Endothelial cell of umbilical vein (primary cell): ENCODE data around the gene MYRFL. TPM values are rescaled to one million over a fixed set of nuclear protein-coding genes. Genes with fewer than 3 reads are reported as not detected.

Source experiments
- BruUV-seq: library from RNA; stranded (reverse); fragments of 400-500 nt; replicated peaks from 2 replicates; lab custom pipeline; 2021; lab: Mats Ljungman, UMichigan
- CTCF ChIA-PET: fragments of 300-600, 350-600 bp; sonication (Branson Sonifier 250); formaldehyde crosslinking; loops from one replicate; lab custom pipeline; 2021; ENCODE audit warnings: antibody characterized with exemption, inconsistent platforms; lab: Charles Lee
- POLR2A ChIA-PET: fragments of 300-600, 350-600 bp; sonication (Branson Sonifier 250); formaldehyde crosslinking; loops from one replicate; lab custom pipeline; 2021; ENCODE audit warnings: antibody characterized with exemption, inconsistent platforms; lab: Charles Lee
- DNase-seq: peaks from one replicate; pipeline ENCODE4 v3.0.0-alpha.2; 2011; ENCODE audit warnings: low read depth, low spot score
- FAIRE-seq: peaks from 2 replicates; lab custom pipeline; 2011; peaks lifted over from hg19 to GRCh38; lab: Jason Lieb, UNC
- H2AFZ ChIP-seq: 2 replicates; pipeline ENCODE4 v1.6.0; 2012; ENCODE audit warnings: low read depth, low read length, control low read depth, inconsistent platforms
- H3K27ac ChIP-seq: 2 replicates; pipeline ENCODE4 v1.5.1; 2011; ENCODE audit warnings: low read depth, mild to moderate bottlenecking, control low read depth, low read length, moderate library complexity; ENCODE audit not compliant: insufficient read depth
- H3K27me3 ChIP-seq, 2 experiments: 2 replicates each; pipeline versions ENCODE4 v1.6.0 to v1.6.1; 2011; ENCODE audit warnings: low read length in 2 of 2, mixed read lengths in 1 of 2; ENCODE audit not compliant: control insufficient read depth in 2 of 2, insufficient read depth in 2 of 2
- H3K36me3 ChIP-seq, 2 experiments: 2 replicates in 1 of 2; 3 replicates in 1 of 2; pipeline ENCODE4 v1.5.1; 2011; ENCODE audit warnings: low read length in 2 of 2, mild to moderate bottlenecking in 1 of 2, moderate library complexity in 1 of 2; ENCODE audit not compliant: control insufficient read depth in 2 of 2, insufficient read depth in 2 of 2; ENCODE audit errors: extremely low read depth in 1 of 2
- H3K4me1 ChIP-seq: 3 replicates; pipeline ENCODE4 v1.5.1; 2011; ENCODE audit warnings: mild to moderate bottlenecking, low read length; ENCODE audit not compliant: control insufficient read depth, insufficient read depth; ENCODE audit errors: extremely low read depth
- H3K4me2 ChIP-seq: 2 replicates; pipeline ENCODE4 v1.6.1; 2011; ENCODE audit warnings: low read length, control low read depth, mixed read lengths; ENCODE audit not compliant: insufficient read depth
- H3K4me3 ChIP-seq, 3 experiments: fragments of 200-600 bp in 1 of 3; sonication (generic), shearing (Covaris generic) in 1 of 3; replicated peaks in 1 of 3; 2 replicates each; pipeline ENCODE4 v1.5.1; 2011 to 2016; ENCODE audit warnings: control low read depth in 3 of 3, low read length in 3 of 3, mild to moderate bottlenecking in 2 of 3, inconsistent platforms in 1 of 3, low read depth in 1 of 3, moderate library complexity in 1 of 3; ENCODE audit not compliant: insufficient read depth in 1 of 3
- H3K79me2 ChIP-seq: 2 replicates; pipeline ENCODE4 v1.6.0; 2012; ENCODE audit warnings: low read length, inconsistent platforms; ENCODE audit not compliant: control insufficient read depth, insufficient read depth
- H3K9ac ChIP-seq: replicated peaks from 2 replicates; pipeline ENCODE3; 2011; ENCODE audit warnings: low read length, control low read depth; ENCODE audit not compliant: insufficient read depth; ENCODE audit errors: extremely low read depth
- H3K9me1 ChIP-seq: replicated peaks from 3 replicates; pipeline ENCODE4 v1.6.0; 2011; ENCODE audit warnings: mild to moderate bottlenecking, low read length; ENCODE audit not compliant: control insufficient read depth, insufficient read depth; ENCODE audit errors: extremely low read depth
- H3K9me3 ChIP-seq: replicated peaks from 2 replicates; pipeline ENCODE4 v1.5.1; 2012; ENCODE audit warnings: low read length, inconsistent platforms; ENCODE audit not compliant: control insufficient read depth, insufficient read depth
- H4K20me1 ChIP-seq: replicated peaks from 2 replicates; pipeline ENCODE3; 2011; ENCODE audit warnings: mild to moderate bottlenecking, low read length; ENCODE audit not compliant: control insufficient read depth, insufficient read depth; ENCODE audit errors: extremely low read depth
- EZH2 ChIP-seq: IDR thresholded peaks from 2 replicates; pipeline ENCODE4 v1.6.1; 2012; ENCODE audit warnings: borderline replicate concordance, low read depth, mild to moderate bottlenecking, moderate library complexity, low read length, inconsistent platforms; ENCODE audit not compliant: severe bottlenecking
- FOS ChIP-seq: IDR thresholded peaks from 2 replicates; pipeline ENCODE4 v1.6.1; 2011; ENCODE audit warnings: mild to moderate bottlenecking, low read length, moderate library complexity, borderline replicate concordance; ENCODE audit not compliant: insufficient read depth
- GATA2 ChIP-seq: IDR thresholded peaks from 2 replicates; pipeline ENCODE4 v1.7.0; 2011; ENCODE audit warnings: low read depth, mild to moderate bottlenecking, moderate library complexity, mixed read lengths, low read length; ENCODE audit not compliant: insufficient read length, insufficient read depth
- JUN ChIP-seq: IDR thresholded peaks from 2 replicates; pipeline ENCODE4 v1.6.1; 2011; ENCODE audit warnings: borderline replicate concordance, low read depth; ENCODE audit not compliant: insufficient read length, insufficient read depth
- MYC ChIP-seq: IDR thresholded peaks from one replicate; pipeline ENCODE4 v1.6.1; 2011; ENCODE audit warnings: mild to moderate bottlenecking, low read depth, low read length
- POLR2A ChIP-seq: IDR thresholded peaks from 2 replicates; pipeline ENCODE4 v1.6.1; 2012; ENCODE audit warnings: low read depth, mild to moderate bottlenecking, control low read depth, low read length
- POLR2AphosphoS5 ChIP-seq: IDR thresholded peaks from 2 replicates; pipeline ENCODE4 v1.6.1; 2012; ENCODE audit warnings: low read depth, mild to moderate bottlenecking, control low read depth, low read length, moderate library complexity; ENCODE audit not compliant: insufficient read depth
- dilution Hi-C: fragments of 300-500 bp; cut with MboI; formaldehyde crosslinking; loops from one replicate; pipeline ENCODE4 v1.15.0; 2019; ENCODE audit warnings: low sequenced_read_pairs; ENCODE audit not compliant: extremely low pct_ligation_motif_present
- intact Hi-C: fragments of 100-400 bp; cut with micrococcal nuclease; formaldehyde crosslinking; loops from one replicate; pipeline ENCODE4 v1.10.0; 2022
- polyA plus RNA-seq, 4 experiments: library from polyadenylated mRNA; depleted of rRNA in 3 of 4; stranded (reverse) in 3 of 4; unstranded in 1 of 4; fragments of >200 nt; gene quantifications; 2 replicates each; pipeline versions ENCODE4 v1.2.1 to v1.2.3, GENCODE V29; 2011 to 2012; ENCODE audit warnings: missing spikeins in 1 of 4
- total RNA-seq: library from RNA; stranded (reverse); gene quantifications from 2 replicates; pipeline ENCODE4 v1.2.3, GENCODE V29; 2021
- TF ChIP-seq, protein P1 (sequence below), 2 donors: IDR thresholded peaks; 1 replicate in 1 of 2; 2 replicates in 1 of 2; pipeline ENCODE4 v1.5.1; 2011; ENCODE audit warnings: low read length in 2 of 2, mild to moderate bottlenecking in 2 of 2, moderate library complexity in 2 of 2, control low read depth in 1 of 2, inconsistent platforms in 1 of 2, low read depth in 1 of 2; ENCODE audit not compliant: insufficient read depth in 1 of 2; ENCODE audit errors: extremely low read depth in 1 of 2

MYRFL gene
- total and polyA plus RNA-seq, 2 donors (not counting 3 experiments of a cell fraction or from before 2014, with no cell fraction given), result not detected

- ChIA-PET POLR2A (no interaction called here), CTCF (no interaction called here)
- dilution Hi-C loops, result no loop called here
- no TSS peak for BruUV-seq
- Histone ChIP-seq H3K4me3 (no peak overlapping the region), H3K4me1 (no peaks in the 10 kb centered on the region), H3K27me3 (peaks cover 0 to 2% of the 10 kb centered on the region in 2 experiments), H3K4me2 (no peak overlapping the region), H3K9me1 (no peaks in the 10 kb centered on the region), H2AFZ (no peak overlapping the region), H3K9ac (no peak overlapping the region), H3K27ac (no peak overlapping the region), H3K79me2 (no peaks in the 10 kb centered on the region), H3K9me3 (no peaks in the 10 kb centered on the region), H3K36me3 (no peaks in the 10 kb centered on the region), H4K20me1 (no peaks in the 10 kb centered on the region)
- DNase-seq (no peak), FAIRE-seq (no peak)
- intact Hi-C loops, result no loop called here
- TF ChIP-seq FOS (no peak), POLR2A (no peak), EZH2 (no peak), GATA2 (no peak), JUN (no peak), MYC (no peak), POLR2AphosphoS5 (no peak)
- TF ChIP-seq, protein P1, sequence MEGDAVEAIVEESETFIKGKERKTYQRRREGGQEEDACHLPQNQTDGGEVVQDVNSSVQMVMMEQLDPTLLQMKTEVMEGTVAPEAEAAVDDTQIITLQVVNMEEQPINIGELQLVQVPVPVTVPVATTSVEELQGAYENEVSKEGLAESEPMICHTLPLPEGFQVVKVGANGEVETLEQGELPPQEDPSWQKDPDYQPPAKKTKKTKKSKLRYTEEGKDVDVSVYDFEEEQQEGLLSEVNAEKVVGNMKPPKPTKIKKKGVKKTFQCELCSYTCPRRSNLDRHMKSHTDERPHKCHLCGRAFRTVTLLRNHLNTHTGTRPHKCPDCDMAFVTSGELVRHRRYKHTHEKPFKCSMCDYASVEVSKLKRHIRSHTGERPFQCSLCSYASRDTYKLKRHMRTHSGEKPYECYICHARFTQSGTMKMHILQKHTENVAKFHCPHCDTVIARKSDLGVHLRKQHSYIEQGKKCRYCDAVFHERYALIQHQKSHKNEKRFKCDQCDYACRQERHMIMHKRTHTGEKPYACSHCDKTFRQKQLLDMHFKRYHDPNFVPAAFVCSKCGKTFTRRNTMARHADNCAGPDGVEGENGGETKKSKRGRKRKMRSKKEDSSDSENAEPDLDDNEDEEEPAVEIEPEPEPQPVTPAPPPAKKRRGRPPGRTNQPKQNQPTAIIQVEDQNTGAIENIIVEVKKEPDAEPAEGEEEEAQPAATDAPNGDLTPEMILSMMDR (IDR thresholded peaks at IDR 0.05; ENCODE audit: extremely low read depth in 1 of 2, insufficient read depth in 1 of 2, low read depth in 1 of 2, low read length in 2 of 2), result no peak
Observed at GRCh38 chr12:69844416-69844815, 19.4 kb downstream of the MYRFL start.
